Measurements from ENCODE around the gene PGAP2. TPM values are rescaled to one million over a fixed set of nuclear protein-coding genes. Genes with fewer than 3 reads are reported as not detected.
"Not testable (repeated sequence)": the region's sequence is repeated elsewhere in the genome, so short reads cannot be mapped to it uniquely, and the experiment has no call there.

PGAP2 gene
- total RNA-seq, 1 donor from 2014 or later = 21.6 TPM

DNA sequence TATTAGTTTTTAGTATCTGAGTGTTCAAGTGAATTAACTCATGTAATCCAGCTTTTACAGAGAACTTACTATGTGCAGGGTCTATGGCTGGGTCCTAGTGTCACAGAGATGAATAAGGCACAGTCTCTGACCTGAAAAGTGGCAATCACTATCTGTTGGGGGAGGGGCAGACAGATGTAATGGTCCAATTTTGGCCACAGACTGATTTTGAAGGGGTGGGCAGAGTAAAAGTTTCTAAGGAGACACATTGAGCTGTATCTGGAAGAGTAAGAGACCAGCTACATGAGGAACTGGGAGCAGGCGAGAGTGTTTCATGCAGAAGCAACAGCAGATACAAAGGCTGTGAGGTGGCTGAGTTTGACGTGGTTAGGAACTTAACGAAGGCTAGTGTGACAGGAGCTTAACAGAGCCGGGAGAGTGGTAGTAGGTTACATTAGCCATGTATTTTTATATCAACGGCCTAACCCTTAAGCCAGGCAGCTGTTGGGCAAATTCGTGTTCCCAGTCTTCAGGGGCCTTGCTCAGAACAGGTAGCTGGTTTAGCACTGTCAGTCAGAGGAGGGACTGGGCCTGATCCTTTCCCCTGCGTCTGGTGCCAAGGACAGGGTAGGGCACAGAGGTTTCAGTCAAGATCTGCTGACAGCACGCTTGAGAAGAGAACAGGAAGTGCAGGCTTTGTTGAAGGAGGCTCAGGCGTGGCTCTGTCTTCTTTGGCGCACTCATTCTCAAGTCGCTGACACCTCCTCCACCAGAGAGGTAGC is 45.7 kb downstream of the PGAP2 start:
- intact Hi-C loops (cut with micrococcal nuclease) = loop anchor here (1.0 to 2.0 kb wide), 9 partner anchors 13 to 240 kb away; partner anchors contain the start of gene RRM1

DNA sequence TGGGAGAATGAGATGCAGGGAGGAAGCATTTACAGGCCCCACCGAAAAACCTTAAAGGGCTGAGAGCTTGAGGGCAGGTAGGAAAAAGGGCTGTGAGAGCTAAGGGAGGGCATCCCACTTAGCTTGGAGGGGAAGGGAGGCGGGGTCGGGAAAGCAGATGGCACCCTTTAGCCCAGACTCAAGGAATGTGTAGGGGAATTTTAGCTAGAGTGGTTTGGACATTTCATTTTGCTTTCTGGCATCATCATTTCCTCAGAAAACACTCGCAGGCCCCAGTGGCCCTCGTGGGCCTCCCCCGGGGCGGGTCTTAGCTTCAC is 46.3 kb downstream of the PGAP2 start:
- intact Hi-C loops (cut with micrococcal nuclease) = loop anchor here (1.0 to 2.0 kb wide), 9 partner anchors 13 to 240 kb away; partner anchors contain the start of gene RRM1

DNA sequence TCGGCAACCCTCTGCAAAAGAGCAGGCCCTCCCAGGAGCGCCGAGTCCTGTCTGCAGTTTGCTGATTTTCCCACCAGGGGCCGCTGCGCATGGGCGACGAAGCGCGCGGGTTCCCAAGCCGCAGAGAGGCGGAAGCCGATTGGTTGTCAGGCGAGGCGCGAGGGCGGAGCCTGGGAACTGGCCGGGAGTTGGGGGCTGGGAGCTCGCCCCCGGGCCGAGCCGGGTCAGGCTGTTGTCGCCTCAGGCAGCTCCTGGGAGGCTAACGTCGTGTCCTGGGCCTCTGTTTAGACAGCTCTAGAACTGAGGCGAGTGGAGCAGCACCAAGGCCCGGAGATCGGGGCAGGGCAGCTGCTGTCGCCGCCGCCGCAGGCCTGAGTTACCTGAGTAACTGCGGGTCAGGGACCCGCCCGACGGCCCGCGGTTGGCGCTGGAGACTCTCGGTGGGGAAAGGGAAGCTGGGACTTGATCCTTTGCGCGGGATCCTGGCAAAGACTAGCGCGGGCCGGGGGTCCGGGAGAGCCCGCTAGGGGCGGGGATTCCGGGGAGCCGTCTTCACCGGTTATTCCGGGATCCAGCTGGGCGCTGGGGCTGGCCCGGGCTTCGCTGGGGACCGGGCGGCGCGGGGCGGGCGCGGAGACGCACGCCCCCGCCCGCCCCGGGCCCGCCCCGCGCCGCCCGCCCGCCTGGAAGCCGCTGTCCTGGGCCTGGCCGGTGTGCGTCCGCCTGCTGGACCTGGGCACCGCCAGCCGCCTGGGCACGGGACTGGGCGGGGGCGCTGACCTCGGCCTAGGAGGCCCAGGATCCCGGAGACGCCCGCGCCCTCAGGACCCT is 46.8 kb downstream of the PGAP2 start, which contains the start of gene STIM1:
Gene STIM1 (plus strand): TSS at position 688 of the 831 bp plus-strand sequence. CDS start 607 bp downstream, outside the sequence.
- intact Hi-C loops (cut with micrococcal nuclease) = loop anchor here (1.0 to 5.0 kb wide), 14 partner anchors 14 to 752 kb away; partner anchors contain the start of genes NUP98, RRM1, TRIM21 and TRIM68

DNA sequence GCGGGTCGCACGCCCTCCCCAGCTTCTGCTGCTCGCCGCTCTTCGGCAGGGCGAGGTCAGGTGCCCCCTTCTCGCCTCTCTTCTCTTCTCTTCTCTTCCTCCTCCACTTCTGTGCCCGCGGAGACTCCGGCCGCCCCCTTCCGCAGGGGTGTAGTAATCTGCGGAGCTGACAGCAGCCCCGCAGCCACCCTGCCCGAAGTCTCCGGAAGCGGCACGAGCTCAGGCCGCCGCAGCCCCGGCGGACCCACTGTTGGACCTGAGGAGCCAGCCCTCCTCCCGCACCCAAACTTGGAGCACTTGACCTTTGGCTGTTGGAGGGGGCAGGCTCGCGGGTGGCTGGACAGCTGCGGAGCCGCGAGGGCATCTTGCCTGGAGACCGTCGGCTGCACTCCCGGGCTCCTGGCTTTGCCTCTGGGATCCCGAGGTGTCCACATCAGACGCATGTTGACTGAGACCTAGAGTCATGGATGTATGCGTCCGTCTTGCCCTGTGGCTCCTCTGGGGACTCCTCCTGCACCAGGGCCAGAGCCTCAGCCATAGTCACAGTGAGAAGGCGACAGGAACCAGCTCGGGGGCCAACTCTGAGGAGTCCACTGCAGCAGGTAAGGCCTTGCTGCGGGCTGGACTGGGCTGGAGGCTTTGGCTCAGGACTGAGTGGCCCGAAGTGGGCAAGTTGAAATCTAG is 47.6 kb downstream of the PGAP2 start:
- intact Hi-C loops (cut with micrococcal nuclease) = loop anchor here (1.0 to 5.0 kb wide), 6 partner anchors 31 to 751 kb away; partner anchors contain the start of genes NUP98, TRIM21 and TRIM68

DNA sequence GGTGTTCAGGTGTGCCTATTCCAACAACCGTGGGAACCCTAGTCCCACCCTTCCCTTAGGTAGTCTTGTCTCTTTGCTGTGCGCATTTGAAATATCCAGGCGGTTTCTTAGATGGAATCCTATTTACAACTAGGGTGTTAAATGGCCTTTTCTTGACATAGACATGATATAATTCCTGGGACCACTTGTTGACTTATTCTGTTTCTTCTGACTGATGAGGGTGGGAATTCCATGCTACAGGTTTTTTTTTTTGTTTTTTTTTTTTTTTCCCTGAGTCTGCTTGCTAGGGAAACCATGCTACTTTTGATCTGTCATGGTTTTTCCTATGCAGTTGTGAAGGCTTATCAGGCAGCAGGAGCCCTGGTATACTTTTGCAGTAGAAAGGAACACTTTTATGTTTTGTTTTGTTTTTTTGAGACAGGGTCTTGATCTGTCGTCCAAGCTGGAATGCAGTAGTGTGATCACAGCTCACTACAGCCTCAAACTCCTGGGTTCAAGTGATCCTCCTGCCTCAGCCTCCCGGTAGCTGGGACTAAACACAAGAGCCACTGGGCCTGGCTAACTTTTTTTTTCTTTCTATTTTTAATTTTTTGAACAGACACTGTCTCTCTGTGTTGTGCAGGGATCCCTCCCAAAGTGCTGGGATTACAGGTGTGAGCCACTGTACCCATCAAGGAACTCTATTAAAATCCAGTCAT is 48.6 kb downstream of the PGAP2 start:
- intact Hi-C loops (cut with micrococcal nuclease) = loop anchor here (5.0 kb wide), 3 partner anchors 330 to 750 kb away; partner anchors contain the start of genes TRIM21 and TRIM68

DNA sequence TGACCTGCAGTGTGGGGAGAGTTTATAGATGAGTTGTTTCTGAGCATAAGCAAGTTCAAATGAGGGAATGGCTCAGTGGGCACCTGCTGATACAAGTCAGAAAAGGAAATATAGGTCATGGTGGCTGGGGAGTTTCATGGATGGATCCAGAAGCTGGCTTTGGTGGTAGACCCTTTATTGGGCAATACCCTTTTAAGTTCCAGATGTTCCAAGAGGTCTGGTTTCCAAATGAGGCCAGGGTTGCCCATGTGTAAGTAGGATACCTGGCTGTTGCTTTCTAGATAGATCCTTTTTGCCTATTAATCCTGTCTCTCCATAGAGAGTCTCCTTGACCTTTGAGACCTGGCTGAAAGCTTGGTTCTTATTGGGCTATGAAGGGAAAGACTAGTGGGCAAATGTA is 49.3 kb downstream of the PGAP2 start:
- intact Hi-C loops (cut with micrococcal nuclease) = loop anchor here (5.0 kb wide), 3 partner anchors 330 to 750 kb away; partner anchors contain the start of genes TRIM21 and TRIM68

DNA sequence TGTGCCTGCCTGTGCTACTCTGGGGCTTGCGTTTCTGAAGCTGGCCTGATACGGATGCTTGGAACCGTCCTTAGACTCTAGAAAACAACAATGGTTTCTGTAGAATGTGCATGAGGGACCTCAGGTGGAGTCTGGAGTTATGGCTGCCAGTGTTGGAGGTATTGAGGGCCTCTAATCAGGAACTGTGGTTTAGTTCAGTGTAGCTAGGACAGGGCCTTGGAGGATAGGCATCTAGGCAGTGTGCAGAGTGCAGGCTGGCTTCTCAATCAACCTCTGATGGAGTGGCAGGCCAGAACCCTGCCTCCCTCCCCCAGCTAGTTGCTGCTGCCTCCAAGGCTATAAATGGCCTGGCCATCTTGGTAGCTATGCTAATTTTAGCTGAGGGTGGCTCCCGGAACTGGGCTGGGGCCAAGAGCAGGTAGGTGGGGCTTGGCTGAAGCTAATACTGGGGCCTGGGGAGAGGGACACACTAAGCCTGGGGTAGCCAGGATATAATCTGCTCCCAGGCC is 51.1 kb downstream of the PGAP2 start:
- intact Hi-C loops (cut with micrococcal nuclease) = loop anchor here (1.0 to 5.0 kb wide), 4 partner anchors 12 to 748 kb away; partner anchors contain the start of genes TRIM21 and TRIM68

DNA sequence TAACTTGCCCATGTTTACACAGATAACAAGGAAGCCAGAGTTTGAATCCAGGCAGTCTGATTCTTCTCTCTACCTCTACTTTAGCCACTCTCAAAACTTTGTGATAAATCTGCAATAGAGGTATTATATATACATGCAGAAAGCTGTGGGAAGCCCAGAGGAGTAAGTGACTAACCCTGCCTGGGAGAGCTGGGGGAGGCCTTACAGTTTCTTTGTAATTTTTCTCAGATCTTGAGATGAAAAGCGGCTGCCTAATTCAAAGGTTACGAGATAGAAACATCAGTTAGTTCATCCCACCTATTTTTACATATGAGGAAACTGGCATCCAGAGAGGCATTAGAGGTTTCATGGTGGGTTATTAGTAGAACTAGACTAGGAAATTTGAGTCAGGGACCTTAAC is 52.0 kb downstream of the PGAP2 start:
- intact Hi-C loops (cut with micrococcal nuclease) = no loop called here

DNA sequence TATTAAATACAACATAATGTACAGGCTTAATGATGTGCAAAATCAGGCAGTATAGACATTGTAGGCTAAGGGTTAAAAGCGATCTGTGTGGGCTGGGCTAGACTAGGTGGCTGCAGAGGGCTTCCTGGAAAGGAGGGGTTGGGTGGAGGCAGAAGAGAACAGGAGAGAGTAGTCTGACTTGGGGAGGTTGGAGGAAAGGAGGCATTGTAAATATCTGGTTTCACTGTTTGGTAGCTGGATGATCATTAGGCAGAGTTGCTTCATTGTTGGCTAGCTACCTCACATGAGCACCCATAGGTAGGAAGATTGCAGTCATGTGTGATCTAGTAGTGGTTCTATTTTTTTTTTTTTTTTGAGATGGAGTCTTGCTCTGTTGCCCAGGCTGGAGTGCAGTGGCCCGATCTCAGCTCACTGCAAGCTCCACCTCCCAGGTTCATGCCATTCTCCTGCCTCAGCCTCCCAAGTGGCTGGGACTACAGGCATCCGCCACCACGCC is 52.6 kb downstream of the PGAP2 start:
- intact Hi-C loops (cut with micrococcal nuclease) = not testable (repeated sequence)

DNA sequence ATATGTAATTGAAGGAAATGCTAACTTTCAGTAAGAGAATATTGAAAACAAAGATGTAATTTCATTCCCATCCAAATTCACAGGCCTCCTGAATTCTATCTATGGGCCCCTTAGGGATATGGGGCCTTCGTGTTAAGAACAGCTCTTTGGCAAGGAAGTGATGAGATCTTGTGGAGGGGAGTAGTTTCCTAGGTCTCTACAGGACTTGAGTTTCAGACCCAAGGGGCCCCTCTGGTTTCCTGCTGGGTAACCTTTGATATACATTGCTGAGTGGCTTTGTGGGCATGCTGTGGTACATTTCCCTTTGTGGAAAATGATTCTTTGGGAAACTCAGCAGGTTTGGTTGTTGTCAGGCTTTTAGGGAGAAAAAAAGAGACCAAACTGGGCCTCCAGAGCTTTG is 53.3 kb downstream of the PGAP2 start:
- intact Hi-C loops (cut with micrococcal nuclease) = no loop called here

DNA sequence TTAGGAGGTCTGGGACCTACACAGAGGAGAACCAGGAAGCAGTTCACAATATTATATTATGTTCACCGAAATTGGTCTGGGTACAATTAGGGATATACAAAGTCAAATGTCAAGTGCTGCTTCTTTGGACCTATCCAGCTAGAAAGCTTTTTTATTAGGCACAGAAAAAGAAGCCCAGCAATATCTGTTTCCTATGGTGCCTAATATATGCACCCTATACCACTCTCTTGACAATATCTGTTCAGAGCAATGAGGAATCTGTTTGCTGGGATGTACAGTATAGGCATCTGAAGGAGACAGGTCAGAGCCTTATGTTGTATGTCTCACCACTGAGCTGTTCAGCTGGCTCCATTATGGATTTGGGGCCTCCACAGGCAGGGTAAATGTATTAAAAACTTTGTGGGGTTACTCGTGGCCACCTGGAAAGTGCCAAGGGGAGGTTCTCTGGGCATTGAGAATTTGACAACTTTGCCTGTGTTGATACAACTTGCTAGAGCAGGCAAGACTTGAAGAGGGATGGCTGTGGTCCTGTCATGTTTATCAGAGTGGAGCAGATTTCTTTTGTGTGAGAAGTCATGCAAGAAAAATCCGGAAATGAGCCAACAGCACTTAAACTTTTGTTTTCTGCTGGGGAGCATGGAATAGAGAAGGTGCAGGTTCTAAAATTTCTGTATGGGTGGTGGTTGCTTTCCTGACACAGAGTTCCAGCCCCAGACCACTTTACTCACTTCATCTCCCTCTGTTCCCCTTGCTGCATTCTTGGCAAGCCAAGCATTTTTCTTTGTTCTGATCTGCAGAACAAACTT is 57.2 kb downstream of the PGAP2 start:
- intact Hi-C loops (cut with micrococcal nuclease) = no loop called here

DNA sequence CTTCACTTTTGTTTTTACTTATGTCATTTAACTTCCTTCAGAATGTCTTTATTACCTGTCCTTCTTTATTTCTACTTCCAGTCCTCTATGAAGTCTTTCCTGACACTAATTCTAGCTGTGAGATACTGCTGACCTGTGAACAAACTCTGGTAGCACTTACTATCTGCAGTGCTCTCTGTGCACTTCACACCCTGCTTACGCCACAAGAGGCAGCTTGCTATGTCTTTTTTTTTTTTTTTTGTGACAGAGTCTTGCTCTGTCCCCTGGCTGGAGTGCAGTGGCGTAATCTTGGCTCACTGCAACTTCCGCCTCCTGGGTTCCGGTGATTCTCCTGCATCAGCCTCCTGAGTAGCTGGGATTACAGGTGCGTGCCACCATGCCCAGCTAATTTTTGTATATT is 57.8 kb downstream of the PGAP2 start:
- intact Hi-C loops (cut with micrococcal nuclease) = no loop called here

DNA sequence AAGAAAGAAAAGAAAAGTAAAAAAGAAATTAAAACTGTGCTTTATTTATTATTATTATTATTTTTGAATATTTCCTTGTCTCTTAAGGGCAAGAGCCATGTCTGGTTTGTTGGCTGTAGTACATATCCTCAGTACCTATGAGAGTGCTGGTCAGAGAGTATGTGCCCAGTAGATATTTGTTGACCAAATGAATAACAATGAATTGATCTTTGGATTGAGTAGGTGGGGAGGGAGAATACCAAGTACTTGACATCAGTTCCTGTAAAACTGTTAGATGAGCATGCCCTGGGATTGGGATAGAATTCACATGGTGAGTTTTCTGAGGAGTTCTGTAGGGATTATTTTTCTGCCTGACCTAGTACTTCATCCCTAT is 58.5 kb downstream of the PGAP2 start:
- intact Hi-C loops (cut with micrococcal nuclease) = no loop called here

DNA sequence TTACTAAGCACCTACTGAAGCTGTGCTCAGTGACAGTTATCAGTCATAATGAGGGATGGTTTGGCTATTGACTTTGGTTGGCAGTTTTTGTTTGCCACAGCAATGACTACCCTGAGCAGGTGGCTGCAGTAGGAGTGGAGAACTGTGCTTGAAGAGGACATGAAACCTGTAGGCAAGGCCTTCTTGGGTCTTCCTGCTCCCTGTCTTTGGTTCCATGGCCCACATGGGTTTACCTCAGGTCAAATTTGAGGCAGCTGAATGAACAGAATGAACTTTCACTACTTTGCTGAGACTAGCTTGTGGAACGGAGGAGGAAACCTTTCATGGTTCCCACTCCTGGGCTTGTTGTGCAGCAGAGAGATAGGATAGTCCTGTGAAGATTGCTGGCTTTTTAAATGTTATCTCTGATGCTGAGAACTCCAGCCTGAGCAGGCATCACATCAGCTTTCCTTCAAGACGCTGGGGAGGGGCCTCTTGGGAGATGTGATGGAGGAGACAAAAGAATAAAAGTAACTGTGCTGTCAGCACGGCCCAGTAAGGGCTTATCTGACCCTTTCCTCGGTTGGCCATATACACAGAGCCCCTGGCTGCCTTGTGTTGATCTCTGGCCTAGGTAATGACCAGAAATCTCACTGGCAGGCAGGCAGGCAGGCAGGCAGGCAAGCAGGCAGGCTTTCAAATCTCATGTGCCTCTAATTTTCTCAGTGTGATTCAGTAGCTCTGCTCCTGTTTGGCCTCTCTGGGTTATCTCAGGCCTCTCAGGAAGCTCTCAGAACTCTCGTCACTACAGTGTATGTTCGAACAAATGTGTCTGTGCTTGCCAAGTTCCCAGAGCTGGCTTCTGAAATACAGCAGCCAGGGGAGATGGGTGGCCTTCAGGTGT is 59.1 kb downstream of the PGAP2 start:
- intact Hi-C loops (cut with micrococcal nuclease) = no loop called here

DNA sequence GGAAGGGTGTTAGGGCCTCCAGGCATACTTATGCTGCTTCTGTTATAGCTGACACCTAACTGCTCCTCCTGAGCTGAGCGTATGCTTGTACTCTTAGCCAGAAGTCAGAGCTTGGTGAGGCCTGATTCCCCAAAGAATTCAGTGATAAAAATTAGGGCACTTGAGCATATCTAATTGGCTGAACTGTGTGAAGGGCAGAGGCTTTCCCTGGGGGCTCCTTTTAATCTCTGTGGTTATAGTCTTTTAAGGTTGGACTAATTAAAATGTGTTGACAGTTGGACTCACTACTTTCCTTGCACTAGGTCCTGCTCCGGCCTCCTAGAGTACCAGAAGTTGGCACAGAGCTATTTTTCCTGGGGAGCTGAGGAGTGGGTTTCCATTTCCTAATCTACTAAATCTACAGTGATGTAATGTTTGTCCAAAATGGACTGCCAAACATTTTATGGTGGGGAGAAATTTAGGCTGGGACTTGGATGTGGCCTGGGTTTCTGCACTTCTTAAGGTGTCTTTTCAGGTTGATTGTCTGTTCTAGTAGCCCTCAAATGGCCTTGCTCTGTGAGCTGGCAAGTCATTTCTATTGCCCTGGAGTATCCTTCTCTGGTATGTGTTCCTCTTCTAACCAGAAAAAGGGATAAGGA is 65.5 kb downstream of the PGAP2 start:
- intact Hi-C loops (cut with micrococcal nuclease) = no loop called here
